Large intestine (tissue), 3 donors: Measurements from ENCODE around the gene STK10. TPM values are rescaled to one million over a fixed set of nuclear protein-coding genes. Genes with fewer than 3 reads are reported as not detected.
"Not testable (repeated sequence)": the region's sequence is repeated elsewhere in the genome, so short reads cannot be mapped to it uniquely, and the experiment has no call there.

Experiments used
- DNase-seq, 2 donors: peaks; one replicate each; pipeline versions ENCODE4 v3.0.0 to v3.0.0-alpha.2; 2013
- H3K27ac ChIP-seq: one replicate; pipeline ENCODE4 v1.5.1; 2013; ENCODE audit warnings: low read length
- H3K27me3 ChIP-seq: 2 replicates; pipeline ENCODE4 v1.6.1; 2013; ENCODE audit warnings: low read length; ENCODE audit not compliant: control insufficient read depth, insufficient read depth
- H3K36me3 ChIP-seq: 2 replicates; pipeline ENCODE4 v1.6.1; 2013; ENCODE audit warnings: low read length; ENCODE audit not compliant: control insufficient read depth, insufficient read depth
- H3K4me1 ChIP-seq: one replicate; pipeline ENCODE4 v1.6.1; 2013; ENCODE audit warnings: low read length; ENCODE audit not compliant: control insufficient read depth, insufficient read depth
- H3K4me3 ChIP-seq: one replicate; pipeline ENCODE4 v1.5.1; 2013; ENCODE audit warnings: low read length
- H3K9me3 ChIP-seq: one replicate; pipeline ENCODE4 v1.6.1; 2013; ENCODE audit warnings: mild to moderate bottlenecking, low read depth, low read length, moderate library complexity; ENCODE audit not compliant: control insufficient read depth
- WGBS: methylation state at CpG from one replicate; pipeline ENCODE4 v1.1.5; 2013; ENCODE audit warnings: low lambda C conversion rate; ENCODE audit not compliant: insufficient coverage; 5-methylcytosine and 5-hydroxymethylcytosine counted together
- polyA plus RNA-seq: library from polyadenylated mRNA; unstranded; fragments of 120-200 nt; gene quantifications from one replicate; pipeline ENCODE4 v1.2.1, GENCODE V29; 2013

The STK10 gene
- polyA plus RNA-seq, 1 donor, result 10.6 TPM

- not testable (repeated sequence) for H3K36me3 ChIP-seq, H3K9me3 ChIP-seq, H3K27ac ChIP-seq, H3K4me1 ChIP-seq, H3K27me3 ChIP-seq, DNase-seq, H3K4me3 ChIP-seq
- WGBS, result 69% methylated on average over 2 of the region's 10 CpGs
These were observed 167.8 kb downstream of the STK10 start for GRCh38 chr5:172020110-172020786.

- whole genome bisulfite sequencing, result 100% methylated on average over 1 of the region's 4 CpGs
- no peak overlapping the region for H3K4me3 ChIP-seq
- H3K27ac ChIP-seq, result no peak overlapping the region
- no peaks in the 10 kb centered on the region for H3K27me3 ChIP-seq
- H3K9me3 ChIP-seq, result no peaks in the 10 kb centered on the region
- no peaks in the 10 kb centered on the region for H3K4me1 ChIP-seq
- DNase-seq, result no peak
- no peaks in the 10 kb centered on the region for H3K36me3 ChIP-seq
These were observed 172.7 kb downstream of the STK10 start for GRCh38 chr5:172015346-172015745.

- no CpG with 5 or more reads among the region's 2 CpGs for WGBS
- DNase-seq, result no peak
- H3K9me3 ChIP-seq, result no peaks in the 10 kb centered on the region
- no peak overlapping the region for H3K27ac ChIP-seq
- no peaks in the 10 kb centered on the region for H3K36me3 ChIP-seq
- H3K4me1 ChIP-seq, result peaks cover 4% of the 10 kb centered on the region
- no peak overlapping the region for H3K4me3 ChIP-seq
- H3K27me3 ChIP-seq, result no peaks in the 10 kb centered on the region
These were observed 177.7 kb downstream of the STK10 start for GRCh38 chr5:172010278-172010677.

GRCh38 chr5:172009536-172010270, 178.3 kb downstream of the STK10 start:
- 50% methylated on average over 1 of the region's 5 CpGs for WGBS
- Histone ChIP-seq H3K4me3 (no peak overlapping the region), H3K27me3 (no peaks in the 10 kb centered on the region), H3K9me3 (no peaks in the 10 kb centered on the region), H3K4me1 (peaks cover 4% of the 10 kb centered on the region), H3K36me3 (no peaks in the 10 kb centered on the region), H3K27ac (no peak overlapping the region)
- no peak for DNase-seq

- no peak for DNase-seq
- H3K4me1 ChIP-seq, result peaks cover 7% of the 10 kb centered on the region
- H3K27ac ChIP-seq, result no peak overlapping the region
- no CpG with 5 or more reads among the region's 6 CpGs for WGBS
- no peaks in the 10 kb centered on the region for H3K27me3 ChIP-seq
- H3K4me3 ChIP-seq, result no peak overlapping the region
- no peaks in the 10 kb centered on the region for H3K36me3 ChIP-seq
- H3K9me3 ChIP-seq, result no peaks in the 10 kb centered on the region
These were observed 179.3 kb downstream of the STK10 start for GRCh38 chr5:172008689-172009141.

- WGBS, result no CpG with 5 or more reads among the region's 3 CpGs
- H3K4me3 ChIP-seq, result no peak overlapping the region
- no peak for DNase-seq
- peaks cover 14% of the 10 kb centered on the region for H3K4me1 ChIP-seq
- H3K27me3 ChIP-seq, result no peaks in the 10 kb centered on the region
- no peaks in the 10 kb centered on the region for H3K36me3 ChIP-seq
- H3K27ac ChIP-seq, result no peak overlapping the region
- no peaks in the 10 kb centered on the region for H3K9me3 ChIP-seq
These were observed 179.9 kb downstream of the STK10 start for GRCh38 chr5:172008111-172008455.

- peak overlapping the region; percentile 94 for H3K27ac ChIP-seq
- peak overlapping the region; percentile 59 for H3K4me3 ChIP-seq
- H3K36me3 ChIP-seq, result no peaks in the 10 kb centered on the region
- H3K27me3 ChIP-seq, result no peaks in the 10 kb centered on the region
- H3K4me1 ChIP-seq, result peaks cover 14% of the 10 kb centered on the region
- H3K9me3 ChIP-seq, result no peaks in the 10 kb centered on the region
- no peak for DNase-seq
- WGBS, result 80% methylated on average over 3 of the region's 37 CpGs
These were observed 180.6 kb downstream of the STK10 start for GRCh38 chr5:172007175-172008110.

GRCh38 chr5:172006321-172007174, 181.5 kb downstream of the STK10 start, which contains the start of gene FBXW11:
TSS of gene FBXW11 (minus strand) at chr5:172006638. CDS start at chr5:172006502, 136 bp downstream.
- H3K9me3 ChIP-seq, result no peaks in the 10 kb centered on the region
- H3K4me3 ChIP-seq, result peak within 1 kb of the TSS; percentile 59
- WGBS, result no CpG with 5 or more reads among the region's 81 CpGs
- H3K4me1 ChIP-seq, result peaks cover 14% of the 10 kb centered on the region
- no peaks in the 10 kb centered on the region for H3K27me3 ChIP-seq
- H3K27ac ChIP-seq, result peak within 1 kb of the TSS; percentile 94
- DNase-seq, result peak; percentile 99
- no peaks in the 10 kb centered on the region for H3K36me3 ChIP-seq

GRCh38 chr5:172005708-172006320, 182.2 kb downstream of the STK10 start:
- Histone ChIP-seq H3K9me3 (no peaks in the 10 kb centered on the region), H3K36me3 (no peaks in the 10 kb centered on the region), H3K27ac (peak overlapping the region; percentile 94), H3K27me3 (no peaks in the 10 kb centered on the region), H3K4me3 (peak overlapping the region; percentile 59), H3K4me1 (peaks cover 14% of the 10 kb centered on the region)
- no CpG with 5 or more reads among the region's 34 CpGs for WGBS
- peak; percentile 12 to 70 for DNase-seq
